Thymus (tissue), 11 donors: Measurements from ENCODE around the gene DMRT1. TPM values are rescaled to one million over a fixed set of nuclear protein-coding genes. Genes with fewer than 3 reads are reported as not detected.

Source experiments
- DNase-seq, 9 donors: peaks; one replicate each; pipeline ENCODE4 v3.0.0-alpha.2; 2013; ENCODE audit warnings: low spot score in 9 of 9, low read depth in 6 of 9, missing footprints in 1 of 9
- H3K27ac ChIP-seq, 2 donors: one replicate each; pipeline ENCODE4 v1.5.1; 2013; ENCODE audit warnings: control low read depth in 1 of 2, low read depth in 1 of 2, low read length in 1 of 2, mild to moderate bottlenecking in 1 of 2, moderate library complexity in 1 of 2
- H3K27me3 ChIP-seq, 2 donors: one replicate each; pipeline ENCODE4 v1.5.1; 2013; ENCODE audit warnings: low read length in 1 of 2; ENCODE audit not compliant: control insufficient read depth in 2 of 2, insufficient read depth in 1 of 2
- H3K36me3 ChIP-seq, 2 donors: one replicate each; pipeline ENCODE4 v1.5.1; 2013; ENCODE audit warnings: low read length in 1 of 2, mild to moderate bottlenecking in 1 of 2, moderate library complexity in 1 of 2; ENCODE audit not compliant: control insufficient read depth in 2 of 2, insufficient read depth in 2 of 2
- H3K4me1 ChIP-seq, 2 donors: one replicate each; pipeline ENCODE4 v1.5.1; 2013; ENCODE audit warnings: low read length in 2 of 2; ENCODE audit not compliant: control insufficient read depth in 2 of 2, insufficient read depth in 2 of 2
- H3K4me3 ChIP-seq, 2 donors: one replicate each; pipeline ENCODE4 v1.5.1; 2013; ENCODE audit warnings: low read length in 2 of 2, control low read depth in 1 of 2, mild to moderate bottlenecking in 1 of 2
- H3K9me3 ChIP-seq, 2 donors: one replicate each; pipeline ENCODE4 v1.5.1; 2013; ENCODE audit warnings: low read length in 1 of 2, mild to moderate bottlenecking in 1 of 2; ENCODE audit not compliant: control insufficient read depth in 2 of 2, insufficient read depth in 1 of 2
- WGBS: extraction: QIAGEN DNeasy Blood & Tissue Kit; methylation state at CpG from one replicate; pipeline ENCODE4 v1.1.7; 2013; 5-methylcytosine and 5-hydroxymethylcytosine counted together
- polyA plus RNA-seq: library from polyadenylated mRNA; stranded (reverse); fragments of 200-250 nt; gene quantifications from one replicate; pipeline ENCODE4 v1.2.3, GENCODE V29; 2013
- total RNA-seq: library from RNA; stranded (reverse); fragments of 120-200 nt; gene quantifications from one replicate; pipeline ENCODE4 v1.2.4, GENCODE V29; 2013
- donor health status: healthy.

Gene DMRT1
- total and polyA plus RNA-seq, 2 donors, result 0.05 to 0.37 TPM

DNA sequence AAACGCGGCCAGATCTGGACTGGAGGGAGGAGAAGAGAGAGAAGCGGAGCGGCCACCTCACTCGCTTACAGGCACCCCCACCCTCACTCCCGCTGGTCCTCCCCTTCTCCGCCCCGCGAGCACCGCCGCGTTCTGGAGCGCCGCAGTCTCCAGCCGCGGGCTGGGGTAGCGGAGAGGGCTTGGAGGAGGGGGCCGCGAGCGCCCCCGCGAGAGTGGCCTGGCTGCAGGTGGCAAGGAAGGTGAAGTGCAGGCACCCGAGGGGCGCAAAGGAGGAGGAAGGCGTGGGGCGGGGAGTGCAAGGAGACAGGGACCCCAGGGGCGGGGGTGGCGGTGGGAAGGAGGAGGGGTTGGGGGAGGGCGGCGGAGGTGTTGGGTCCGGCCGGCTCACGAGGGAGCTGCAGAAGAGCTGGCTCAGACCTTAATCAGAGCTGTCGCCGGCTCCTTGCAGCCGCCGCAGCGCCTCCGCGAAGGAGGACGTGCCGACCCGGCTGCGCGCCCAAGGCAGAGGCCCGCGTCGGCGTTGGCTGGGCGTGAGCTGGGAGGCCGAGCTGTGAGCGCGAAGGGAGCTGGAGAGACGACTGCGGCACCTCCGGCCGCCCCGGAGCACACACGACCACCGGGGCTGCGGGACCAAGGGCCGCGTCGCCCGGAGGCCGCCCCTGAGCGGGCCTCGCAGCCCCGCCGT lies 134.9 kb downstream of the DMRT1 start, which contains the start of gene DMRT3:
DMRT3 (plus strand) TSS at position 398 of the 685 bp plus-strand sequence. CDS start 347 bp downstream, outside the sequence.
- H3K4me1 ChIP-seq, result peaks cover 3 to 7% of the 10 kb centered on the region in 2 donors
- 4% methylated on average over 70 of the region's 70 CpGs for WGBS
- no peaks in the 10 kb centered on the region for H3K36me3 ChIP-seq
- DNase-seq, result no peak
- H3K27me3 ChIP-seq, result peaks cover 86 to 97% of the 10 kb centered on the region in 2 donors
- H3K27ac ChIP-seq, result no peak within 1 kb of the TSS
- peaks cover 4 to 10% of the 10 kb centered on the region in 2 donors for H3K9me3 ChIP-seq
- H3K4me3 ChIP-seq, result no peak within 1 kb of the TSS

DNA sequence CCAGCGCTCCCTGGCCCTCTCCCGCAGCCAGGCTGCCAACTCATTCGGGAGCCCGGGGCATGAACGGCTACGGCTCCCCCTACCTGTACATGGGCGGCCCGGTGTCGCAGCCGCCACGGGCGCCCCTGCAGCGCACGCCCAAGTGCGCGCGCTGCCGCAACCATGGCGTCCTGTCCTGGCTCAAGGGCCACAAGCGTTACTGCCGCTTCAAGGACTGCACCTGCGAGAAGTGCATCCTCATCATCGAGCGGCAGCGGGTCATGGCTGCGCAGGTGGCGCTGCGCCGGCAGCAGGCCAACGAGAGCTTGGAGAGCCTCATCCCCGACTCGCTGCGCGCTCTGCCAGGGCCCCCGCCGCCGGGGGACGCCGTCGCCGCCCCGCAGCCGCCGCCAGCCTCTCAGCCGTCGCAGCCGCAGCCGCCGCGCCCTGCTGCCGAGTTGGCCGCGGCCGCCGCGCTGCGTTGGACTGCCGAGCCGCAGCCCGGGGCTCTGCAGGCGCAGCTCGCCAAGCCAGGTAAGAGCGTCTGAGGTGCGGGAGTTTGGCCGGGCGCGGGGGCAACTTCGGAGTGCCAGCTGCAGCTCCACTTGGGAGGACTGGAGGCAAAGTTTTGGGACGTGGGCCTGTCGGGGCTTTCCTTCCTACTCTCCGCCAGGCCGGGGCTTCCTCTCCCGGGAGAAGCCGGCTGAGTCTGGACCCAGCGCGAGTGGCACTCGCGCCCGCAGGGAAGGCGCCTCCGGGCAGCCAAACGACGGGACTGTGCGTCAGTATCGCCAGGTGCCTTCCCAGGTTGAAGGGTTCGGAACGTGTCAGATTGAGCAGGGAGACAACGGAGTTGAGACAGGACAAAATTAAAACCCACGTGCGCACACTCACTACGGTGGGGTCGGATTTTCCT lies 135.7 kb downstream of the DMRT1 start:
- Histone ChIP-seq H3K4me1 (peaks cover 0 to 3% of the 10 kb centered on the region in 2 donors), H3K9me3 (peaks cover 0 to 9% of the 10 kb centered on the region in 2 donors), H3K36me3 (no peaks in the 10 kb centered on the region), H3K27me3 (peaks cover 81 to 97% of the 10 kb centered on the region in 2 donors), H3K4me3 (no peak overlapping the region), H3K27ac (no peak overlapping the region)
- DNase-seq, result no peak
- 4% methylated on average over 92 of the region's 92 CpGs for WGBS

DNA sequence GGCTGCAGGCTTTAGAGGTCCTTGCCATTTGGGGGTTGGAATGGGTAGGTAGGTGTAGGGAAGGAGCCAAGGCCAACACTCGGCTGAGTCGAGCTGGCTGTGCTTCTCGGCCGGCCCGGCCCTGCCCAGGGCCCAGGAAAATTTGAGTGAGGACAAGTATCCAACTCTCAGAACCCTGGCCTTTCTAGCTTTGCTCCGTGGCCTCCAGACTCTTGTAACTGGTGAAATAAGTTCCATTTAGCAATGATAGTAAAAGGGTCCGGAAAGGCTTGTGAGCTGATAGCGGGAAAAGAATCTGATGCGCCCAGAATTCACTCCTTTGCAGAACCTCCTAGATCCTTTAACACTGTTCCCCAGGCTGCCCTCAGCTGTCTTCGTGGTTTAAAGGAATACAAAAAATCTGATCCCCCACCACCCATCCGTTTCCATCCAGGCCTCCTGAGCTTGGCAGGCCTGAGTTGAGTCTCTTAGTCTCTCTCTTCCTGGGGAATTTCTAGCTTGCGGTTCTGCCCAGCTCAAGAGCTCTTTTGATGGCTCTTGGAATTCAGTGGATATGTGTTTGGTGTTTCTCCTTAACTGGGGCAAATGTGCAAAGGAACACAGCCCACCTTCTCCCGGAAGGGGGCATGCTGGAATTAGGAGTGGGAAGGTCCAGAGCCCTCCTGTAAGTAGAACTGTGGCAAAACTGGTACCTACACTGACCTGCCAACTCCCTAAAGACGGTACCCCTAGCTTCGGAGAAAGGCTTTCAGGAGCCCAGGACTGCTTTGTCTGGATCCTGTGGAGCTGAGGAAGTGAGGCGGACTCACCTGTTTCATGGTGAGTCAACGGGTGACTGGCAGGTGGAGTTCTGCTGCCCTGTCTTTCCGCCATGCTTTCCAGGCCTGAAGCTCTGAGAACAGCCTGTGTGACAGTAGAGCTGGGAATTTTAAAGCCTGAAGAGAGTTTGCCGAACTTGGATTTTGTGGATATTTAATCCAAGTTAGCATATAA lies 136.6 kb downstream of the DMRT1 start:
- DNase-seq, result no peak
- WGBS, result 18% methylated on average over 19 of the region's 19 CpGs
- Histone ChIP-seq H3K27ac (no peak overlapping the region), H3K9me3 (peaks cover 0 to 6% of the 10 kb centered on the region in 2 donors), H3K4me3 (no peak overlapping the region), H3K4me1 (no peaks in the 10 kb centered on the region), H3K36me3 (no peaks in the 10 kb centered on the region), H3K27me3 (peaks cover 72 to 97% of the 10 kb centered on the region in 2 donors)

DNA sequence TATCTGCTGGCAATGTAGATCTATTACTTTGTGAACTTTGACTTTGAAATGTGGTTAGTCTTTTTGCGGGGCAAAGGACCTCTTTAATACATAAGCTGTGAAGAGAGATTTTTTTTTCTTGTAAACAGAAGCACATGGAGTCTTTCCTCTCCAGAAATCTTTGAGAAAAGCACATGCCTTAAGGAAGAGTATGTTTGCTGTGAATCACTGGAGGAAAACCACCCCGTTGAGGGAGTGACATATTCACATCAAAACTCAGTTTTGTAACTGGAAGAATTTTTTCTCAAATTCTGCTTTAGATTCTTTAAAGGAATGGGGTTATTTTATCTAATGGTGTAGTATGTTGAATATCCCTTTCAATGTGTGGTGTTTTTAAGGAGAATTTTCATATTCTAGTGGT lies 138.5 kb downstream of the DMRT1 start:
- Histone ChIP-seq H3K27ac (no peak overlapping the region), H3K27me3 (peaks cover 58 to 87% of the 10 kb centered on the region in 2 donors), H3K4me1 (no peaks in the 10 kb centered on the region), H3K9me3 (peaks cover 0 to 6% of the 10 kb centered on the region in 2 donors), H3K4me3 (no peak overlapping the region), H3K36me3 (no peaks in the 10 kb centered on the region)
- DNase-seq, result no peak
- 27% methylated on average over 2 of the region's 2 CpGs for WGBS

DNA sequence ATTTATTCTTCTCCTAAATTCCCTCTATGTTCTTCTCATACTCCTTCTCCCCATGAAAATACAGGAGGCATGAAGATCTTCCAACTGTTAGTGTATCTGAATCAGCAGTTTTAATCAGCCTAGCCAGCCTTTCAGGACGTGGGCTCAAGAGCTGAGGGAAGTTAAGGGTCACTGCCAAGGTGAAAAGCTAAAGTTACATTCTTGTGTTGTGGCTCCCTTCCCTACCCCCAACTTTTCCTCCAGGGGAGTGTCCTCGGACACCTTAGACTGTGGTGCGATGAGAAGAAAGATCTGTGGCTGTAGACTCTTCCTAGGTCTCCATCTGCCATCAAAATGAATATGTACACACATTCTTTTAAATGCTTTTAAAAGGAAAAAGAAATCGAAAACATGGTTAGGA lies 139.1 kb downstream of the DMRT1 start:
- no peak overlapping the region for H3K4me3 ChIP-seq
- H3K36me3 ChIP-seq, result no peaks in the 10 kb centered on the region
- H3K27me3 ChIP-seq, result peaks cover 52 to 81% of the 10 kb centered on the region in 2 donors
- WGBS, result 9% methylated on average over 4 of the region's 4 CpGs
- peaks cover 0 to 6% of the 10 kb centered on the region in 2 donors for H3K9me3 ChIP-seq
- no peak for DNase-seq
- H3K27ac ChIP-seq, result no peak overlapping the region
- H3K4me1 ChIP-seq, result no peaks in the 10 kb centered on the region

DNA sequence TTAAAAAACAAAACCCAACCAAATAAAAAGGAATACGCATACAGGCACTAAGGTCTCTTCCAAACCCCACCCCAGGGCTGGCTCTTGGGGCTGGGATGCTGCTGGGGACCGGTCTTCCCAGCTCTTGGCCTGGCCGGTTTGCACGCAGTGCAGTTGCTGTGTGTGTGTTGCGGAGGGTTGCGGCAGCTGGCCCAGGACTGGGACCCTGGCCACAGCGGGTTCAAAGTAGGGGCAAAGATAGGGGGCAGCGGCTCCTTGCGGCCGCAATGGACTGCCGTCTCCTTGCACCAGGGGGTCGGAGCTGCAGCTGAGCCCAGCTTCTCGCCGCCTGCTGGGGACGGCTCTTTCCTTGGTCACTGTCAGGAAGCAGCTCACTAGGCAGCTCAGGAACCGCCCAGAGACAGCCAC lies 140.0 kb downstream of the DMRT1 start:
- no peak for DNase-seq
- H3K4me3 ChIP-seq, result no peak overlapping the region

DNA sequence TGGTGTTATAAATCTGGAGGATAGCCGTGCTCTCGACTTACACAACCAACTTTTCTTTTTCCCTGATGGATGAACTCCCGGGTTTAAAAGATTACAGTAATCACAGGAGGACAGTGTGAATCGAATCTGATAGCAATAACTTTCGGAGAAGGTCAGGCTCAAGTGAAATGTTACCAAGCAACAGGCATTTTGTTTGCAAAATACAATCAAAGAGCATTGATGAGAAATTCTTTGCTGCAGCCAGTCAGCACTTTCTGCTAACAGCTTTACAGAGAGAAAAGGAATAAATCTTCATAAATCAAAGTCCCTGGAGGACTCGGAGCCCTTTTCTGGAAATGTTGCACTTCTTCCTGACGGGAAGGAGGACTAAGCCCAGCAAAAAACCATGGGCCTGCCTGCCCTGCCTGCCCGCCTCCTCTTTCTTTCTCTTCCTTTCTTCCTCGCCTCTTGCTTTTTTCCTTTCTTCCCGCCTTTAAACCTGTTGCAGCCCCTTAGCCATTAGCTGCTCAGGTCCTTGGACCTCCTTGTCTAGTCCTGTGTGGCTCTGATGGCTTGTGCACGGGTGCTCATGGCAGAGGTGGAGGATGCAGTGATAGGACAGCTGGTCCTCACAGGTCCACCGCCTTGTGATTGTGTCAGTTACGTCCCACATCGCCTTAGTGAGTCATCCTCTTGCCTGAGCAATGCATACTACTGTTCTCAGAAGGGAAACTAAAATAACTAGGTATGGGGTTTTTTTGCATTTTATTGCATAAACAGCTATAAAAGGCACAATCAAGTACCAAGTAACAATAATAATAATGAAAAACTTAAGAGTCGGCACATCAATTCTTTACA lies 141.1 kb downstream of the DMRT1 start:
- no peaks in the 10 kb centered on the region for H3K36me3 ChIP-seq
- H3K4me3 ChIP-seq, result no peak overlapping the region
- 59% methylated on average over 15 of the region's 15 CpGs for WGBS
- peaks cover 34 to 68% of the 10 kb centered on the region in 2 donors for H3K27me3 ChIP-seq
- H3K9me3 ChIP-seq, result peaks cover 0 to 6% of the 10 kb centered on the region in 2 donors
- no peaks in the 10 kb centered on the region for H3K4me1 ChIP-seq
- no peak for DNase-seq
- H3K27ac ChIP-seq, result no peak overlapping the region

More for the DNA sequence above, 140.0 kb downstream of the DMRT1 start:
- Histone ChIP-seq H3K4me1 (no peaks in the 10 kb centered on the region), H3K36me3 (no peaks in the 10 kb centered on the region), H3K9me3 (peaks cover 0 to 6% of the 10 kb centered on the region in 2 donors), H3K27me3 (peaks cover 45 to 77% of the 10 kb centered on the region in 2 donors), H3K27ac (no peak overlapping the region)
- 11% methylated on average over 16 of the region's 16 CpGs for whole genome bisulfite sequencing

DNA sequence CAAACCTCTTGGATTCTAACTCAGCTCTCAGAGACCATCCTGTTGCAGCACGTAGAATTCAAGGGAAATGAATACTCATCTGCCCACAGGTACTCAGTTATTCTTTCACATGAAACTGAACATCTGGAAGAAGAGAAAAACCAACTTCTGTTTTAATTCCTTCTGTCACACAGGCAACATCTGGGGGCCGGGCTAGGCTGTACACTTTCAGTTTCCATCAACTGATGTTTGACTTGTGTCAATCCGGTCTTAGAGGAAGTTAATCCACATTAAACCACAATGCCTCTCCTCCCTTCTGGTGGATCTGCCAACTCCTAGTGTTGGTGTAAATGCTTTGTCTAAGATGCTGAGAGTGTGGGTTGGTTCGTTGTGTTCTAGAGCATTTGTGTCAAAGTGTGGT lies 152.5 kb downstream of the DMRT1 start:
- WGBS, result 54% methylated on average over 4 of the region's 4 CpGs
- H3K27ac ChIP-seq, result no peak overlapping the region
- no peak for DNase-seq

More for the DNA sequence above, 152.5 kb downstream of the DMRT1 start:
- no peak overlapping the region for H3K4me3 ChIP-seq
- peaks cover 2 to 12% of the 10 kb centered on the region in 2 donors for H3K9me3 ChIP-seq
- H3K36me3 ChIP-seq, result no peaks in the 10 kb centered on the region
- H3K27me3 ChIP-seq, result peaks cover 2% of the 10 kb centered on the region in 2 donors
- no peaks in the 10 kb centered on the region for H3K4me1 ChIP-seq
